Activated CD8-positive, alpha-beta T cell treated with anti-CD3 and anti-CD28 coated beads for 36 hours (primary cell): ENCODE results near the gene PPP6R1. TPM values are rescaled to one million over a fixed set of nuclear protein-coding genes. Genes with fewer than 3 reads are reported as not detected.
A peak's percentile ranks its signal among the peaks of the same experiment; 100 is the strongest.

Source experiments
- ATAC-seq: fragments of 200-7000 bp; cut with Tn5 transposase; one replicate; pipeline ENCODE4 v1.10.0; 2021; ENCODE audit warnings: mild to moderate bottlenecking, moderate library complexity
- CTCF ChIA-PET: fragments of 350-600 bp; sonication (Branson Sonifier 250); formaldehyde crosslinking; loops from one replicate; lab custom pipeline; 2021; ENCODE audit warnings: antibody characterized with exemption; lab: Charles Lee
- POLR2A ChIA-PET: fragments of 350-600 bp; sonication (Branson Sonifier 250); formaldehyde crosslinking; loops from one replicate; lab custom pipeline; 2021; ENCODE audit warnings: antibody characterized with exemption; lab: Charles Lee
- DNase-seq: peaks from one replicate; pipeline ENCODE4 v3.0.0-alpha.2; 2020
- H3K27ac Mint-ChIP-seq: one replicate; pipeline ENCODE4 v1.8.0; 2021; ENCODE audit warnings: mild to moderate bottlenecking, mixed read lengths
- H3K27me3 Mint-ChIP-seq: one replicate; pipeline ENCODE4 v1.8.0; 2021; ENCODE audit warnings: mixed read lengths
- H3K36me3 Mint-ChIP-seq: one replicate; pipeline ENCODE4 v1.8.0; 2021; ENCODE audit warnings: low read depth, mixed read lengths
- H3K4me1 Mint-ChIP-seq: one replicate; pipeline ENCODE4 v1.8.0; 2021; ENCODE audit warnings: low read depth, mixed read lengths
- H3K4me3 Mint-ChIP-seq: one replicate; pipeline ENCODE4 v1.8.0; 2021; ENCODE audit warnings: mild to moderate bottlenecking, moderate library complexity, mixed read lengths
- H3K9me3 Mint-ChIP-seq: one replicate; pipeline ENCODE4 v1.8.0; 2021; ENCODE audit warnings: mixed read lengths
- intact Hi-C: fragments of 100-400 bp; cut with micrococcal nuclease; formaldehyde crosslinking; loops from one replicate; pipeline ENCODE4 v1.10.0; 2022
- total RNA-seq, 2 experiments: library from RNA; stranded (reverse); gene quantifications; one replicate each; pipeline ENCODE4 v1.2.3, GENCODE V29; 2021
- TF ChIP-seq, protein P1 (sequence below): fragments of 200-600 bp; IDR thresholded peaks from one replicate; pipeline ENCODE4 v1.8.0; 2022; ENCODE audit warnings: antibody characterized with exemption, mild to moderate bottlenecking

PPP6R1 gene
- total RNA-seq, 2 experiments from 2014 or later: 197 to 207 TPM

DNA sequence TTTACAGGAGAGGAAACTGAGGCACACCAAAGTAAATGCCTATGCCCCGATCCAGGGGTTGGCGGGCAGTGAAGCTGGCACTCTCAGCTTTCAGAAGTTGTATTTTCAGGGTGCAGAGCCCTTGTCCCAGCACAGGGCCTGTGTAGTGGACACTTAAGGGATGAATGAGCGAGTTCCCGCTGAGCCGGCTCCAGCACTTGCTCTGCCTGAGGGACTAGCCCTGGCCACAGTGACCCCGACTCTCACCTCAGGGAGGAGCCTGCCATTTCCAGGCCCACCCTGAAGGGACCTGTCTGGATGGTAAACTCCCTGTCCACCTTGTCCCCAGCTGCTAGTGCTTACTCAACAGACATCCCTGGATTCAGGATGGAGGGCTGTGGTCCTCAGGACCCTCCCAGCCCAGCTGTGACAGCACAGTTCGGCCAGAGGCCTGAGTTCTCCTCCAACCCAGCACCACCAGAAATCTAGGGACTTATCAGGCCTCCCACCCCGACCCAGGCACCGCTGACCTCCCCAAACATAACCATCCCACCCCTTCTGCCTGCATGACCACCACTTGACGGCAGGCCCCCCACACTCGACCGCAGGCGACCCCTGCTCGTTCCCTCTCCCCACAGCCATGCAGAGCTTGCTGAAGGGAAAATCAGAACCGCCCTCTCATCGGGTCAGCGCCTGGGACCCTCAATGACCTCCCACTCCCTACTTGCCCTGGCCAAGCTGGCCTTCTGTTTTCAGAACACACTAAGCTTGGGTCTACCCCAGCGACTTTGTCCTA lies 8.4 kb downstream of the PPP6R1 start:
- Mint-ChIP-seq H3K27me3 (no peaks in the 10 kb centered on the region), H3K9me3 (no peaks in the 10 kb centered on the region), H3K4me1 (peaks cover 42% of the 10 kb centered on the region), H3K27ac (peak overlapping the region; percentile 99), H3K36me3 (peaks cover 47% of the 10 kb centered on the region), H3K4me3 (peak overlapping the region; percentile 70)
- ChIA-PET POLR2A (interaction anchor here (1.1 to 2.9 kb wide), 7 partner anchors 9 to 134 kb away, joined by 3 to 15 read pairs (median 3); partner anchors contain the start of genes PPP6R1 and TMEM238), CTCF (interaction anchor here (0.6 to 1.0 kb wide), 2 partner anchors 41 to 390 kb away, joined by 3 to 4 read pairs; no protein-coding TSS in a partner anchor)
- no peak for DNase-seq
- ATAC-seq: no peak
- TF ChIP-seq, protein P1, sequence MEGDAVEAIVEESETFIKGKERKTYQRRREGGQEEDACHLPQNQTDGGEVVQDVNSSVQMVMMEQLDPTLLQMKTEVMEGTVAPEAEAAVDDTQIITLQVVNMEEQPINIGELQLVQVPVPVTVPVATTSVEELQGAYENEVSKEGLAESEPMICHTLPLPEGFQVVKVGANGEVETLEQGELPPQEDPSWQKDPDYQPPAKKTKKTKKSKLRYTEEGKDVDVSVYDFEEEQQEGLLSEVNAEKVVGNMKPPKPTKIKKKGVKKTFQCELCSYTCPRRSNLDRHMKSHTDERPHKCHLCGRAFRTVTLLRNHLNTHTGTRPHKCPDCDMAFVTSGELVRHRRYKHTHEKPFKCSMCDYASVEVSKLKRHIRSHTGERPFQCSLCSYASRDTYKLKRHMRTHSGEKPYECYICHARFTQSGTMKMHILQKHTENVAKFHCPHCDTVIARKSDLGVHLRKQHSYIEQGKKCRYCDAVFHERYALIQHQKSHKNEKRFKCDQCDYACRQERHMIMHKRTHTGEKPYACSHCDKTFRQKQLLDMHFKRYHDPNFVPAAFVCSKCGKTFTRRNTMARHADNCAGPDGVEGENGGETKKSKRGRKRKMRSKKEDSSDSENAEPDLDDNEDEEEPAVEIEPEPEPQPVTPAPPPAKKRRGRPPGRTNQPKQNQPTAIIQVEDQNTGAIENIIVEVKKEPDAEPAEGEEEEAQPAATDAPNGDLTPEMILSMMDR: no peak
- intact Hi-C loops: loop anchor here (10.0 kb wide), 1 partner anchor 404 kb away; the partner anchor contains the start of gene U2AF2

DNA sequence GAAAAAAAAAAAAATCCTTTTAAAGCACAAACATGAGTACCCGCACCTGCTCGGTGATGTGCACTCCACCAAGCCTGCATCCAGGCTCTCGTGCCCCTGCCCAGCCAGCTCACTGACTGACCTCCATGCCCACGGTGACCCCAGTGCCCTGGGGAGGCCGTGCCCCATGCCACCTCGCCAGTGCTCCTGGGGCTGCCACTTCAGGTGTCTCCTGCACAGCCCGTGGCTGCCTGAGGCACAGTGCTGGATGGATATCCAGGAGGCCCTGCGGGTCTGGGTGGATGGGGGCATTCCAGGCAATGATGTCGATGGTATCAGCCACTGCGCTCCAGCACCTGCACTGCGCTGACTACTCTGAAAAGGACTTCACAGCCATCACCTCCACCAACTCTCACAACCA lies 9.0 kb downstream of the PPP6R1 start:
- Mint-ChIP-seq H3K36me3 (peaks cover 41% of the 10 kb centered on the region), H3K27me3 (no peaks in the 10 kb centered on the region), H3K4me1 (peaks cover 42% of the 10 kb centered on the region), H3K4me3 (no peak overlapping the region), H3K27ac (no peak overlapping the region), H3K9me3 (no peaks in the 10 kb centered on the region)
- ChIA-PET POLR2A (interaction anchor here (1.1 to 2.9 kb wide), 5 partner anchors 9 to 134 kb away, joined by 3 to 15 read pairs (median 3); partner anchors contain the start of genes PPP6R1 and TMEM238), CTCF (interaction anchor here (1.0 kb wide), 1 partner anchor 390 kb away, joined by 4 read pairs; no protein-coding TSS in a partner anchor)
- intact Hi-C loops: loop anchor here (10.0 kb wide), 1 partner anchor 405 kb away; the partner anchor contains the start of gene U2AF2
- DNase-seq: no peak
- TF ChIP-seq, protein P1: no peak
- ATAC-seq: no peak

DNA sequence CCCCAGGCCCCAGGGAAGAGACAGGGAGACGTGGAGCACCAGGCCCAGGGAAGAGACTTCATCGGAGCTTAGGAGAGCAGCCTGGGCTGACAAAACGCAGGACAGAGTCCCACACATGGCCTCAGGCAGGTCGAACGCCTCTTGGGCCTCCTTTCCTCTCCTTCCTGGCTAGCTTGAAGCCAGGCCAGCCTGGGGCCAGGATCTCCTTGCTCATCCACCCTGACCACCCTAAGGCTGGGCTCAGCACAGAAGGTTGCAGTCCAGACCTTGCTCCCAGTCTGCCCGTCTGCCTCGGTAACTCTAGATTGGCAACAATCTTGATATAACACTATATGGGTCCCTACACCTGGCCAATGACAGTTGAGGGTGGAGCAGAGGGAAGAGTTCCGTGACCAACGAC lies 10.1 kb downstream of the PPP6R1 start:
- ChIA-PET CTCF (no interaction called here), POLR2A (interaction anchor here (0.7 to 2.9 kb wide), 5 partner anchors 9 to 136 kb away, joined by 3 to 15 read pairs (median 6); partner anchors contain the start of genes PPP6R1 and TMEM238)
- Mint-ChIP-seq H3K27ac (peak overlapping the region; percentile 59), H3K9me3 (no peaks in the 10 kb centered on the region), H3K4me3 (no peak overlapping the region), H3K36me3 (peaks cover 40% of the 10 kb centered on the region), H3K4me1 (peaks cover 42% of the 10 kb centered on the region), H3K27me3 (no peaks in the 10 kb centered on the region)
- ATAC-seq (no peak), DNase-seq (no peak)
- intact Hi-C loops: no loop called here
- TF ChIP-seq, protein P1: no peak

DNA sequence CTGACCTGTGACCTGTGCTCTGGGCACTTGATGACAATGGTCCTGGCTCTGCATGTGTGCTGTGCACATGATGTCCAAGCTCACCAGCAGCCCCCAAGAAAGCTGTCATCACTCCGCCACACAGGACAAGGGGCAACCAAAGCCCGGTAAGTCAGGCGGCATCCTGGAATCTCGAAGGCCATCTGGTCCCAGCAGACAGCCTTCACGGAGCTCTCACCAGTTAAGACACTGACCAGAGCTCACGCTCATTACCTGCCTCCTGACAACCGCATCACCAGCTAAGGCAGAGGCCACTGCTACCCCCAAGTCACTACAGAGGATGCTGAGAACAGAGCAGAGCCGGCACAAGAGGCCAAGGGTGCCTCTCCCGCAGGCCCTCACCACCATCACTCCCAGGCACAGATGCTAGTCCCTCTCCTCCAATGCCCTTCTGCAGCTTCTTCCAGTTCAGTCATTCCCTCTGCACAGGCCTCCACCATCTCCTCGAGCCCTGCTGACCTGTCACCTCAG lies 10.6 kb downstream of the PPP6R1 start:
- Mint-ChIP-seq H3K27ac (peak overlapping the region; percentile 42), H3K4me3 (no peak overlapping the region)
- CTCF ChIA-PET: no interaction called here

More for the DNA sequence above, 10.6 kb downstream of the PPP6R1 start:
- H3K9me3 Mint-ChIP-seq: no peaks in the 10 kb centered on the region
- no peaks in the 10 kb centered on the region for H3K27me3 Mint-ChIP-seq
- no peak for ATAC-seq
- POLR2A ChIA-PET: interaction anchor here (0.7 to 1.8 kb wide), 4 partner anchors 9 to 136 kb away, joined by 3 to 8 read pairs (median 4); partner anchors contain the start of genes PPP6R1 and TMEM238
- DNase-seq: no peak
- H3K36me3 Mint-ChIP-seq: peaks cover 36% of the 10 kb centered on the region
- H3K4me1 Mint-ChIP-seq: peaks cover 38% of the 10 kb centered on the region
- intact Hi-C loops: no loop called here
- TF ChIP-seq, protein P1: no peak
